IMR-90 (cell line): ENCODE data around the gene ANKK1. TPM values are rescaled to one million over a fixed set of nuclear protein-coding genes. Genes with fewer than 3 reads are reported as not detected.

ENCODE experiments used
- ATAC-seq: fragments of 200-7000 bp; cut with Tn5 transposase; 2 replicates; pipeline ENCODE4 v1.9.1; 2020; ENCODE audit warnings: low read depth, mild to moderate bottlenecking, moderate library complexity
- BruUV-seq: library from RNA; stranded (reverse); fragments of 400-500 nt; replicated peaks from 2 replicates; lab custom pipeline; 2021; lab: Mats Ljungman, UMichigan
- CTCF ChIA-PET: fragments of 300-600 bp; formaldehyde crosslinking; extraction: SDS; loops from one replicate; lab custom pipeline; 2021; ENCODE audit warnings: antibody characterized with exemption; lab: Yijun Ruan, JAX
- POLR2A ChIA-PET: fragments of 300-600 bp; sonication (Branson Sonifier 250); formaldehyde crosslinking; loops from one replicate; lab custom pipeline; 2022; ENCODE audit warnings: antibody characterized with exemption; ENCODE audit not compliant: unreplicated experiment; lab: Charles Lee
- DNase-seq: peaks from one replicate; pipeline ENCODE4 v3.0.0; 2013
- H2AFZ ChIP-seq: replicated peaks from 2 replicates; pipeline ENCODE3; 2013; ENCODE audit warnings: low read length, mild to moderate bottlenecking; ENCODE audit not compliant: poor library complexity
- H2AK5ac ChIP-seq: 2 replicates; pipeline ENCODE4 v1.6.1; 2013; ENCODE audit warnings: low read depth, low read length, inconsistent platforms
- H2AK9ac ChIP-seq: replicated peaks from 2 replicates; pipeline ENCODE3; 2013; ENCODE audit warnings: mild to moderate bottlenecking, low read depth, low read length, moderate library complexity; ENCODE audit not compliant: poor library complexity
- H2BK120ac ChIP-seq: 2 replicates; pipeline ENCODE4 v1.6.1; 2013; ENCODE audit warnings: low read depth, low read length, inconsistent platforms
- H2BK15ac ChIP-seq: 3 replicates; pipeline ENCODE4 v1.6.1; 2013; ENCODE audit warnings: low read depth, low read length, inconsistent platforms
- H2BK20ac ChIP-seq: 2 replicates; pipeline ENCODE4 v1.6.1; 2013; ENCODE audit warnings: low read depth, mild to moderate bottlenecking, inconsistent platforms, low read length, moderate library complexity
- H2BK5ac ChIP-seq: 2 replicates; pipeline ENCODE4 v1.6.1; 2013; ENCODE audit warnings: mild to moderate bottlenecking, low read depth, low read length, inconsistent platforms; ENCODE audit not compliant: poor library complexity, severe bottlenecking
- H3K14ac ChIP-seq: replicated peaks from 2 replicates; pipeline ENCODE4 v1.6.1; 2013; ENCODE audit warnings: low read depth, low read length, inconsistent platforms
- H3K18ac ChIP-seq: 2 replicates; pipeline ENCODE4 v1.6.1; 2013; ENCODE audit warnings: low read depth, low read length, control low read depth
- H3K23ac ChIP-seq: 2 replicates; pipeline ENCODE4 v1.6.1; 2013; ENCODE audit warnings: low read depth, low read length, inconsistent platforms
- H3K27ac ChIP-seq: 2 replicates; pipeline ENCODE4 v1.5.1; 2013; ENCODE audit warnings: mild to moderate bottlenecking, control low read depth, low read length; ENCODE audit not compliant: insufficient read depth
- H3K27me3 ChIP-seq: 2 replicates; pipeline ENCODE4 v1.6.1; 2013; ENCODE audit warnings: low read length; ENCODE audit not compliant: control insufficient read depth, insufficient read depth
- H3K36me3 ChIP-seq: 2 replicates; pipeline ENCODE4 v1.6.1; 2013; ENCODE audit warnings: low read length, mixed read lengths; ENCODE audit not compliant: control insufficient read depth, insufficient read depth
- H3K4ac ChIP-seq: 2 replicates; pipeline ENCODE4 v1.6.1; 2013; ENCODE audit warnings: low read depth, low read length, inconsistent platforms
- H3K4me1 ChIP-seq: 2 replicates; pipeline ENCODE4 v1.6.1; 2013; ENCODE audit warnings: low read length, mixed read lengths; ENCODE audit not compliant: control insufficient read depth, insufficient read depth
- H3K4me2 ChIP-seq: 2 replicates; pipeline ENCODE4 v1.6.1; 2013; ENCODE audit warnings: low read depth, mild to moderate bottlenecking, control low read depth, low read length, moderate library complexity
- H3K4me3 ChIP-seq: 2 replicates; pipeline ENCODE4 v1.5.1; 2013; ENCODE audit warnings: low read depth, mild to moderate bottlenecking, control low read depth, low read length, moderate library complexity; ENCODE audit not compliant: insufficient read depth
- H3K56ac ChIP-seq: 2 replicates; pipeline ENCODE4 v1.6.1; 2013; ENCODE audit warnings: low read length, inconsistent platforms; ENCODE audit not compliant: insufficient read depth; ENCODE audit errors: extremely low read depth
- H3K79me1 ChIP-seq, 2 experiments: 2 replicates each; pipeline ENCODE4 v1.6.1; 2013; ENCODE audit warnings: low read length in 2 of 2, inconsistent platforms in 1 of 2, low read depth in 1 of 2
- H3K9ac ChIP-seq: 2 replicates; pipeline ENCODE4 v1.6.1; 2013; ENCODE audit warnings: low read depth, low read length, control low read depth
- H3K9me1 ChIP-seq: 2 replicates; pipeline ENCODE4 v1.6.1; 2013; ENCODE audit warnings: low read length, inconsistent platforms; ENCODE audit not compliant: insufficient read depth
- H3K9me3 ChIP-seq: 2 replicates; pipeline ENCODE4 v1.6.1; 2013; ENCODE audit warnings: low read length; ENCODE audit not compliant: control insufficient read depth, insufficient read depth
- H4K20me1 ChIP-seq: 2 replicates; pipeline ENCODE4 v1.6.1; 2013; ENCODE audit warnings: low read length, inconsistent platforms; ENCODE audit not compliant: insufficient read depth
- H4K5ac ChIP-seq: 2 replicates; pipeline ENCODE4 v1.6.1; 2013; ENCODE audit warnings: mild to moderate bottlenecking, low read depth, low read length, control low read depth
- H4K8ac ChIP-seq, 2 experiments: 2 replicates each; pipeline ENCODE4 v1.6.1; 2013; ENCODE audit warnings: low read depth in 2 of 2, low read length in 2 of 2, control low read depth in 1 of 2, inconsistent platforms in 1 of 2
- H4K91ac ChIP-seq: 2 replicates; pipeline ENCODE4 v1.6.1; 2013; ENCODE audit warnings: low read depth, low read length, inconsistent platforms; ENCODE audit not compliant: insufficient read depth
- CHD1 ChIP-seq: IDR thresholded peaks from 2 replicates; pipeline ENCODE4 v1.6.1; 2012; ENCODE audit warnings: low read depth, low read length, improper control_type of control experiment
- WGBS, 2 experiments: methylation state at CpG; one replicate each; pipeline versions ENCODE4 v1.1.5 to v1.1.7; 2013; ENCODE audit warnings: missing lambda C conversion rate in 2 of 2; ENCODE audit not compliant: insufficient read length in 1 of 2; ENCODE audit errors: extremely low coverage in 2 of 2; 5-methylcytosine and 5-hydroxymethylcytosine counted together
- dilution Hi-C: fragments of 300-500 bp; cut with HindIII; formaldehyde crosslinking; loops from one replicate; pipeline ENCODE4 v1.14.3; 2018; ENCODE audit warnings: low sequenced_read_pairs; ENCODE audit not compliant: unreplicated experiment
- in situ Hi-C: fragments of 300-500 bp; cut with MboI; formaldehyde crosslinking; loops from 3 replicates; pipeline ENCODE4 v1.14.3; 2019; ENCODE audit warnings: low sequenced_read_pairs, inconsistent platforms, mixed read lengths
- intact Hi-C: fragments of 100-400 bp; cut with micrococcal nuclease; formaldehyde crosslinking; loops from 2 replicates; pipeline ENCODE4 v1.10.0; 2022
- polyA plus RNA-seq, 3 experiments: library from polyadenylated mRNA; depleted of rRNA; stranded (reverse); fragments of >200 nt; gene quantifications; 2 replicates each; pipeline ENCODE4 v1.2.3, GENCODE V29; 2012; ENCODE audit warnings: low replicate concordance in 1 of 3
- total RNA-seq: library from RNA; depleted of rRNA; stranded (reverse); fragments of >200 nt; gene quantifications from 2 replicates; pipeline ENCODE4 v1.2.3, GENCODE V29; 2012

ANKK1 gene
- total and polyA plus RNA-seq, 2 of the 4 experiments (the other 2 are of a cell fraction) = not detected

- H2BK5ac ChIP-seq = no peak overlapping the region
- H3K27ac ChIP-seq = no peak overlapping the region
- H2BK120ac ChIP-seq = no peak overlapping the region
- H3K9me3 ChIP-seq = no peaks in the 10 kb centered on the region
- CTCF ChIA-PET = no interaction called here
- no peak overlapping the region for H3K23ac ChIP-seq
- ATAC-seq = no peak
- H4K8ac ChIP-seq = no peak overlapping the region
- no peak overlapping the region for H3K4me3 ChIP-seq
- TF ChIP-seq CHD1 = no peak
- no peak overlapping the region for H3K4ac ChIP-seq
- no peaks in the 10 kb centered on the region for H3K4me1 ChIP-seq
- no peak overlapping the region for H2AK5ac ChIP-seq
- H2BK20ac ChIP-seq = no peak overlapping the region
- POLR2A ChIA-PET = no interaction called here
- DNase-seq = no peak
- WGBS, 2 experiments = 65% methylated on average over 4 of the region's 16 CpGs; no CpG with 5 or more reads in 1 of the 2 experiments
- H2BK15ac ChIP-seq = no peak overlapping the region
- in situ Hi-C loops = no loop called here
- H4K20me1 ChIP-seq = no peaks in the 10 kb centered on the region
- H3K4me2 ChIP-seq = no peak overlapping the region
- peaks cover 2% of the 10 kb centered on the region for H3K27me3 ChIP-seq
- no TSS peak for BruUV-seq
- H3K36me3 ChIP-seq = no peaks in the 10 kb centered on the region
- H3K14ac ChIP-seq = no peak overlapping the region
- H2AK9ac ChIP-seq = no peak overlapping the region
- H4K91ac ChIP-seq = no peak overlapping the region
- H3K9me1 ChIP-seq = no peaks in the 10 kb centered on the region
- no peak overlapping the region for H4K5ac ChIP-seq
- no peak overlapping the region for H3K9ac ChIP-seq
- H2AFZ ChIP-seq = peak overlapping the region; percentile 23
- no peak overlapping the region for H3K56ac ChIP-seq
- dilution Hi-C loops = no loop called here
- no peak overlapping the region for H3K18ac ChIP-seq
- intact Hi-C loops = no loop called here
- no peaks in the 10 kb centered on the region for H3K79me1 ChIP-seq
These were observed 27.8 kb downstream of the ANKK1 start for GRCh38 chr11:113415343-113415742.
